Hepatocyte (in vitro differentiated cells): ENCODE results near the gene CDK18. TPM values are rescaled to one million over a fixed set of nuclear protein-coding genes. Genes with fewer than 3 reads are reported as not detected.
A peak's percentile ranks its signal among the peaks of the same experiment; 100 is the strongest.

Source experiments
- DNase-seq: peaks from one replicate; pipeline ENCODE4 v3.0.0-alpha.2; 2016; ENCODE audit warnings: low spot score
- H2AFZ ChIP-seq: fragments of 200-600 bp; sonication (generic); 2 replicates; pipeline ENCODE4 v1.6.0; 2016; ENCODE audit warnings: antibody characterized with exemption, mild to moderate bottlenecking
- H3K27ac ChIP-seq: fragments of 200-600 bp; sonication (generic); 2 replicates; pipeline ENCODE4 v1.5.1; 2016; ENCODE audit warnings: mild to moderate bottlenecking
- H3K27me3 ChIP-seq: fragments of 200-600 bp; sonication (generic); 2 replicates; pipeline ENCODE4 v1.6.1; 2016
- H3K36me3 ChIP-seq: fragments of 200-600 bp; sonication (generic); replicated peaks from 2 replicates; pipeline ENCODE4 v1.5.1; 2016; ENCODE audit warnings: low read depth; ENCODE audit not compliant: insufficient read depth
- H3K4me1 ChIP-seq: fragments of 200-600 bp; sonication (generic); 2 replicates; pipeline ENCODE4 v1.5.1; 2016; ENCODE audit warnings: mild to moderate bottlenecking, moderate library complexity; ENCODE audit not compliant: insufficient read depth
- H3K4me2 ChIP-seq: fragments of 200-600 bp; sonication (generic); 2 replicates; pipeline ENCODE4 v1.6.0; 2016
- H3K4me3 ChIP-seq: fragments of 200-600 bp; sonication (generic); 2 replicates; pipeline ENCODE4 v1.5.1; 2016; ENCODE audit warnings: mild to moderate bottlenecking
- H3K79me2 ChIP-seq: fragments of 200-600 bp; sonication (generic); 2 replicates; pipeline ENCODE4 v1.6.0; 2017; ENCODE audit warnings: mild to moderate bottlenecking
- H3K9me2 ChIP-seq: fragments of 200-600 bp; sonication (generic); replicated peaks from 2 replicates; pipeline ENCODE4 v1.6.0; 2017; ENCODE audit warnings: mild to moderate bottlenecking; ENCODE audit not compliant: insufficient read depth
- H3K9me3 ChIP-seq: fragments of 200-600 bp; sonication (generic); 2 replicates; pipeline ENCODE4 v1.5.1; 2016; ENCODE audit warnings: low read depth, mild to moderate bottlenecking
- H4K20me1 ChIP-seq: fragments of 200-600 bp; sonication (generic); 2 replicates; pipeline ENCODE4 v1.6.0; 2016; ENCODE audit warnings: mild to moderate bottlenecking; ENCODE audit not compliant: insufficient read depth, poor library complexity, severe bottlenecking
- EZH2 ChIP-seq: fragments of 200-600 bp; sonication (generic); IDR thresholded peaks from 2 replicates; pipeline ENCODE4 v1.6.1; 2016; ENCODE audit warnings: antibody characterized with exemption, mild to moderate bottlenecking, borderline replicate concordance
- EZH2phosphoT487 ChIP-seq: fragments of 200-600 bp; sonication (generic); IDR thresholded peaks from one replicate; pipeline ENCODE4 v1.6.1; 2018; ENCODE audit warnings: antibody characterized with exemption, mild to moderate bottlenecking, low read depth, moderate library complexity; ENCODE audit not compliant: unreplicated experiment, severe bottlenecking
- WGBS: methylation state at CpG from one replicate; pipeline ENCODE4 v1.1.6; 2016; ENCODE audit warnings: low lambda C conversion rate; ENCODE audit errors: missing lambda C conversion rate; 5-methylcytosine and 5-hydroxymethylcytosine counted together
- polyA plus RNA-seq: library from polyadenylated mRNA; unstranded; fragments of >200 nt; fragmentation: Nextera tagmentation; extraction: Ambion mirVana; gene quantifications from 2 replicates; pipeline ENCODE4 v1.2.1, GENCODE V29; 2016
- total RNA-seq: library from RNA; depleted of rRNA; stranded (reverse); fragments of >200 nt; gene quantifications from 2 replicates; pipeline ENCODE4 v1.2.3, GENCODE V29; 2014
- TF ChIP-seq, protein P1 (sequence below): fragments of 200-600 bp; sonication (generic); IDR thresholded peaks from 2 replicates; pipeline ENCODE4 v1.5.1; 2016; ENCODE audit warnings: antibody characterized with exemption, mild to moderate bottlenecking; ENCODE audit not compliant: poor library complexity

CDK18 gene
- total RNA-seq (4.5 and 8.0 TPM in 2 replicates), polyA plus RNA-seq (16.7 and 20.0 TPM in 2 replicates)

DNA sequence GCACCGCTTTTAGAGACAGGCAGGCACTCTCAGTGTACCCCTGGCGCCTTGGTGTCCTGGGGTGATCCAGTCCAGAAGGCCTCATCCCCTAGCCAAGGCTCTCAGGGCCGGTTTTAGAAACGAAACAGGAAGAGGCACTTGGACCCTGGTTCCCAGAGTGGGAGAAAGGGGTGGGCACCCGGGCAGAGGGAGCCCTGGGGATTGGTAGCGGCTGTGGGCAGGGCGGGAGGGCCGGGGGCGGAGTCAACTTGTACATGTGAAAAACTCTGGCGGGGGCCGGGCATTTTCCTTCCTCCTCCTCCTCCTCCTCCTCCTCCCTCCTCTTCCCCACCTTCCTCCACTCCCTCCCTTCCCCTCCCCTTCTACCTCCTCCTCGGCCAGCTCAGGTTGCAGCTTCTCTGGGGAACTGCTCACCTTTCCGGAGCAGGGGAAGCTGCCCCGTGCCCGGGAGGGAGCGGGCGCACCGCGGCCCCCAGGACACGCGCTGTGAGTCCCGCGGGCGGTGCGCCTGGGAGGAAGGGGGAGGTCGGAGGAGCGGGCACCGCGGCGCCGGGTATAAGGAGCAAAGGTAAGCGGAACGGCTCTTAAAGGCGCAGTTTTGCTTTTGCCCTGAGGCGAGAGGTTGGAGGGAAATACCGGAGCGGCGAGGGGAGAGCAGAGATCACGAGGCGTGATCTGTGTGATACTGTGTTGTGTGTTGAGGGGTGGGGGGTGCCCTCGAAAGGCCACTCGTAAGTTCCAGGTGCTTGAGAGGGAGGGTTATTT, at the start of gene CDK18:
CDK18 (plus strand) TSS at position 359 of the 765 bp plus-strand sequence. CDS start 18,499 bp downstream, outside the sequence.
- Histone ChIP-seq H3K9me3 (no peaks in the 10 kb centered on the region), H4K20me1 (no peaks in the 10 kb centered on the region), H3K4me1 (peaks cover 48% of the 10 kb centered on the region), H3K4me3 (peak within 1 kb of the TSS; percentile 61), H2AFZ (peak within 1 kb of the TSS; percentile 91), H3K27ac (peak within 1 kb of the TSS; percentile 58), H3K9me2 (no peaks in the 10 kb centered on the region), H3K27me3 (no peaks in the 10 kb centered on the region), H3K4me2 (peak within 1 kb of the TSS; percentile 98), H3K79me2 (peaks cover 10% of the 10 kb centered on the region), H3K36me3 (no peaks in the 10 kb centered on the region)
- peak; percentile 81 for DNase-seq
- 7% methylated on average over 27 of the region's 42 CpGs for WGBS
- TF ChIP-seq EZH2phosphoT487 = no peak
- TF ChIP-seq, protein P1, sequence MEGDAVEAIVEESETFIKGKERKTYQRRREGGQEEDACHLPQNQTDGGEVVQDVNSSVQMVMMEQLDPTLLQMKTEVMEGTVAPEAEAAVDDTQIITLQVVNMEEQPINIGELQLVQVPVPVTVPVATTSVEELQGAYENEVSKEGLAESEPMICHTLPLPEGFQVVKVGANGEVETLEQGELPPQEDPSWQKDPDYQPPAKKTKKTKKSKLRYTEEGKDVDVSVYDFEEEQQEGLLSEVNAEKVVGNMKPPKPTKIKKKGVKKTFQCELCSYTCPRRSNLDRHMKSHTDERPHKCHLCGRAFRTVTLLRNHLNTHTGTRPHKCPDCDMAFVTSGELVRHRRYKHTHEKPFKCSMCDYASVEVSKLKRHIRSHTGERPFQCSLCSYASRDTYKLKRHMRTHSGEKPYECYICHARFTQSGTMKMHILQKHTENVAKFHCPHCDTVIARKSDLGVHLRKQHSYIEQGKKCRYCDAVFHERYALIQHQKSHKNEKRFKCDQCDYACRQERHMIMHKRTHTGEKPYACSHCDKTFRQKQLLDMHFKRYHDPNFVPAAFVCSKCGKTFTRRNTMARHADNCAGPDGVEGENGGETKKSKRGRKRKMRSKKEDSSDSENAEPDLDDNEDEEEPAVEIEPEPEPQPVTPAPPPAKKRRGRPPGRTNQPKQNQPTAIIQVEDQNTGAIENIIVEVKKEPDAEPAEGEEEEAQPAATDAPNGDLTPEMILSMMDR = no peak
- TF ChIP-seq EZH2 = no peak

DNA sequence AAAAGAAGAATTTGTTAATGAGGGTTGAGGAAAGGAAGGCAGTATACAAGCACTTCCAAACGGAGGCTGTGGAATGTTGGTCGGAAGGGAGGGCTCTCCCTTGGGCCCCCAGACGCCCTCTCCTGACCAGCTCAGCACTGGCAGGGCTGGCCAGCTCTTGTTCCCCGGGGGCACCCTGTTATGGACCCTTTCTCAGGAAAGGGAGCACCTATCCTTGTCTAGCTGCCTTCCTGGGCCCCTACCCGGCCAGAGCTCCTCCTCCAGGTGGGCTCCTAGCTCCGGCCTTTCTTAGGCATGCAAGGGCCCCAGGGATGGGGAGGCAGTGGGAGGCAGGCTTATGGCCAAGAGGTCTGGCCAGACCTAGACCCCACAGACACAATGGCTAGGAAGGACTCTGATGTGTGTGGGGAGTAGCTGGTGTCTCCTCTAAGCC, 49.5 kb upstream of the CDK18 start:
- Histone ChIP-seq H3K9me2 (no peaks in the 10 kb centered on the region), H3K4me3 (no peak overlapping the region), H2AFZ (no peak overlapping the region), H3K36me3 (no peaks in the 10 kb centered on the region), H3K27ac (no peak overlapping the region), H3K4me2 (no peak overlapping the region), H3K79me2 (no peaks in the 10 kb centered on the region), H3K27me3 (peaks cover 67% of the 10 kb centered on the region), H3K4me1 (peaks cover 24% of the 10 kb centered on the region), H4K20me1 (no peaks in the 10 kb centered on the region), H3K9me3 (no peaks in the 10 kb centered on the region)
- TF ChIP-seq, protein P1 = no peak
- 12% methylated on average over 6 of the region's 6 CpGs for WGBS
- DNase-seq = no peak

GRCh38 chr1:205455581-205456382, 48.7 kb upstream of the CDK18 start, which contains the start of gene BLACAT1:
BLACAT1 (minus strand) TSS chr1:205456045.
- Histone ChIP-seq H3K36me3 (no peaks in the 10 kb centered on the region), H2AFZ (peak within 1 kb of the TSS; percentile 45), H3K9me2 (no peaks in the 10 kb centered on the region), H3K79me2 (no peaks in the 10 kb centered on the region), H3K4me2 (peak within 1 kb of the TSS; percentile 83), H3K27ac (no peak within 1 kb of the TSS), H3K4me1 (peaks cover 15% of the 10 kb centered on the region), H3K4me3 (no peak within 1 kb of the TSS), H3K27me3 (peaks cover 71% of the 10 kb centered on the region), H4K20me1 (no peaks in the 10 kb centered on the region), H3K9me3 (no peaks in the 10 kb centered on the region)
- TF ChIP-seq, protein P1 = no peak
- TF ChIP-seq EZH2 (peak; percentile 89), EZH2phosphoT487 (peak; percentile 59)
- under 1% methylated on average over 49 of the region's 53 CpGs for WGBS
- no peak for DNase-seq
